SU-DHL-6 (cell line): ENCODE data around the gene CDC37.

Experiments
- EZH2phosphoT487 ChIP-seq: fragments of 200-600 bp; sonication (generic), shearing (Covaris generic); conservative IDR thresholded peaks from 2 replicates; pipeline ENCODE4 v1.6.1; 2018; ENCODE audit warnings: mild to moderate bottlenecking, antibody characterized with exemption, low read length, moderate library complexity, mixed read lengths
- TF ChIP-seq, protein P1 (sequence below): fragments of 200-600 bp; sonication (generic); IDR thresholded peaks from one replicate; pipeline ENCODE4 v1.5.1; 2017; ENCODE audit warnings: antibody characterized with exemption, mild to moderate bottlenecking, low read length, moderate library complexity; ENCODE audit not compliant: insufficient read depth, poor library complexity, severe bottlenecking

DNA sequence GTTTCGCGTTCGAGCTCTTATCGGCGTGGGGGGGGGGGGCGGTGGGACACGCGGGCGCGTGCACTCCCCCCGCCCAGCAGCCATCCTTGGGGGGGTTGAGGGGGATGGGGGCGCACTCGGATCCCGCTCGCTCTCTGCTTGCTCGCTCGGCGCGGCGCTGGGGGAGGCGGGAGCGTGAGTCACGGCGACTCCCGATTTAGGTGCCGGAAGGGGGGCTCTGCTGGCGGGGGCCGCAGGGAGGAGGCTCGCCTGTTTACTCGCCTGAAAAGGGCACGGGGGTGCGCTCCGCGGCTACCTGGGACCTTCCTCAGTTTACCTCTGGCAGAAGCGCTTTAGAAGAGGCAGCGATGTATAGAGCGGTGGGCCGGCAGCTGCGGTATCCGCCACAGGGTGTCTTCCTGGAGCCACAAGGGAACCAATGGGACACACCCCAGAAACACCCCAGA is 15.9 kb upstream of the CDC37 start:
- TF ChIP-seq, protein P1, sequence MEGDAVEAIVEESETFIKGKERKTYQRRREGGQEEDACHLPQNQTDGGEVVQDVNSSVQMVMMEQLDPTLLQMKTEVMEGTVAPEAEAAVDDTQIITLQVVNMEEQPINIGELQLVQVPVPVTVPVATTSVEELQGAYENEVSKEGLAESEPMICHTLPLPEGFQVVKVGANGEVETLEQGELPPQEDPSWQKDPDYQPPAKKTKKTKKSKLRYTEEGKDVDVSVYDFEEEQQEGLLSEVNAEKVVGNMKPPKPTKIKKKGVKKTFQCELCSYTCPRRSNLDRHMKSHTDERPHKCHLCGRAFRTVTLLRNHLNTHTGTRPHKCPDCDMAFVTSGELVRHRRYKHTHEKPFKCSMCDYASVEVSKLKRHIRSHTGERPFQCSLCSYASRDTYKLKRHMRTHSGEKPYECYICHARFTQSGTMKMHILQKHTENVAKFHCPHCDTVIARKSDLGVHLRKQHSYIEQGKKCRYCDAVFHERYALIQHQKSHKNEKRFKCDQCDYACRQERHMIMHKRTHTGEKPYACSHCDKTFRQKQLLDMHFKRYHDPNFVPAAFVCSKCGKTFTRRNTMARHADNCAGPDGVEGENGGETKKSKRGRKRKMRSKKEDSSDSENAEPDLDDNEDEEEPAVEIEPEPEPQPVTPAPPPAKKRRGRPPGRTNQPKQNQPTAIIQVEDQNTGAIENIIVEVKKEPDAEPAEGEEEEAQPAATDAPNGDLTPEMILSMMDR = no peak
- TF ChIP-seq EZH2phosphoT487 = no peak
